Stimulated activated CD8-positive, alpha-beta memory T cell treated with anti-CD3 and anti-CD28 coated beads, Interleukin-12 subunit alpha, Interleukin-12 subunit beta, amount 100 ng/mL, for 1 hour (primary cell): ENCODE data around the gene PFKP.

Source experiments
- DNase-seq: peaks from one replicate; pipeline ENCODE4 v3.0.0-alpha.2; 2020; ENCODE audit warnings: low read depth

The PFKP gene

GRCh38 chr10:3071405-3072198, 4.3 kb downstream of the PFKP start:
- no peak for DNase-seq

GRCh38 chr10:3072641-3073360, 5.5 kb downstream of the PFKP start:
- DNase-seq: no peak

- no peak for DNase-seq
These were observed 6.9 kb downstream of the PFKP start for GRCh38 chr10:3074145-3074665.

GRCh38 chr10:3074985-3075600, 7.7 kb downstream of the PFKP start:
- DNase-seq: no peak

GRCh38 chr10:3076138-3076537, 8.8 kb downstream of the PFKP start:
- no peak for DNase-seq

GRCh38 chr10:3077509-3077908, 10.2 kb downstream of the PFKP start:
- DNase-seq: no peak

- DNase-seq: no peak
These were observed 10.7 kb downstream of the PFKP start for GRCh38 chr10:3077940-3078630.

- no peak for DNase-seq
These were observed 14.1 kb downstream of the PFKP start for GRCh38 chr10:3081383-3081981.

- DNase-seq: no peak
These were observed 14.9 kb downstream of the PFKP start for GRCh38 chr10:3082290-3082689.

GRCh38 chr10:3085785-3086567, 18.6 kb downstream of the PFKP start:
- no peak for DNase-seq

- DNase-seq: no peak
These were observed 23.0 kb downstream of the PFKP start for GRCh38 chr10:3090388-3090787.

GRCh38 chr10:3090914-3091787, 23.8 kb downstream of the PFKP start:
- no peak for DNase-seq

- DNase-seq: no peak
These were observed 24.6 kb downstream of the PFKP start for GRCh38 chr10:3091921-3092320.

GRCh38 chr10:3093996-3094395, 26.6 kb downstream of the PFKP start:
- no peak for DNase-seq

- DNase-seq: no peak
These were observed 27.3 kb downstream of the PFKP start for GRCh38 chr10:3094609-3095036.

- peak; percentile 17 for DNase-seq
These were observed 28.2 kb downstream of the PFKP start for GRCh38 chr10:3095373-3096139.

GRCh38 chr10:3096149-3096548, 28.8 kb downstream of the PFKP start:
- DNase-seq: no peak

- DNase-seq: no peak
These were observed 29.8 kb downstream of the PFKP start for GRCh38 chr10:3097160-3097559.

- no peak for DNase-seq
These were observed 31.3 kb downstream of the PFKP start for GRCh38 chr10:3098689-3099088.
